ENCODE results near the gene CHSY1.

- TF ChIP-seq CTCF (conservative IDR thresholded peaks at IDR 0.05; ENCODE audit: low read depth, low read length): no peak
- no peak for TF ChIP-seq EZH2 (IDR thresholded peaks at IDR 0.05; ENCODE audit: borderline replicate concordance, low read depth, low read length, poor library complexity, severe bottlenecking)
Measured at GRCh38 chr15:101178931-101179330, 72.9 kb downstream of the CHSY1 start.
